Measurements from ENCODE around the gene TTC21B.

Gene TTC21B

DNA sequence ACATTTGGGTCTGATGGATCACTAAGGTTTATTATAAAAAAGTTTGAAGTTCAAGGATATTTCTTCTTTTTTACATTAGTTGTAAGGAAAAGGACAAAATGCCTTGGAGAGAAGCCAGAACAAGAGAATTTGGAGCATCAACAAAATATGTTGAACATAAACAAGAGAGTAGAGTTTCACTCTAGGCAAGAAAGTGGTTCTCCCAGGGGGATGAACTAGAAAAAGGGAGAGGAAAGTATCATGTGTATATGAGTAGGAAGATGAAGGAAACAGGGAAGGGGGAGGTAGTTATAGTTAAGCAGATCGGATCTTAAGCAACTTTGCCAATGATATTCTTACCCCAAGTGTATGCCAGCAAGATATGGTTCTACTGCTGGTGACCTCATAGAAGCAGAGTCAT is 95.7 kb downstream of the TTC21B start:
- Histone ChIP-seq H3K27ac (no peak overlapping the region), H3K36me3 (replicated peaks) (no peaks in the 10 kb centered on the region), H3K27me3 (replicated peaks) (no peaks in the 10 kb centered on the region), H3K4me3 (ENCODE audit: low read depth, low read length) (no peak overlapping the region)
- no peak for TF ChIP-seq CTCF (IDR thresholded peaks at IDR 0.05; ENCODE audit: low read depth, low read length, missing control alignments)
- in situ Hi-C loops (cut with HindIII; ENCODE audit: low pct_ligation_motif_present, low sequenced_read_pairs) = no loop called here
- DNase-seq = no peak

GRCh38 chr2:165852394-165852793 is 101.2 kb downstream of the TTC21B start:
- H3K4me3 ChIP-seq (ENCODE audit: low read depth, low read length) = no peak overlapping the region
- no peaks in the 10 kb centered on the region for H3K36me3 ChIP-seq (replicated peaks)
- in situ Hi-C loops (cut with HindIII; ENCODE audit: low pct_ligation_motif_present, low sequenced_read_pairs) = no loop called here
- no peak for TF ChIP-seq CTCF (IDR thresholded peaks at IDR 0.05; ENCODE audit: low read depth, low read length, missing control alignments)
- no peak for DNase-seq
- H3K27ac ChIP-seq = no peak overlapping the region
- H3K27me3 ChIP-seq (replicated peaks) = no peaks in the 10 kb centered on the region

DNA sequence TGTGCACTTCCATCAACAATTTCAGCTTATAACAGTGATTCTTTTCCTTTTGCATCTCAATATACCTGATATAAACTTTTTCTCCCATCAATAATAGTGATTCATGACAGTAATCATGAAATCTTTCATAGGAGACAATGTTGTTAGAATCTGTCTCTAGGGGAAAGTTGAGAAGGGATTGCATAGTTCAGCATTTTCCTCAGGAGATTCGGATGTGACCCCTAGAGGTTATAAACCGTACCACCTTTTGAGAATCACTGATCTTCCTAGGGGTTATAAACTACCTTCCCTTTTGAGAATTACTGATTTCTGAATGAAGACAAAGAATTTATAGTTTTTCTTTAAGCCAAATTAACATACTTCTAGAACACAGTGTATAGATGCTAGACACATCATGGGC is 106.6 kb downstream of the TTC21B start:
- H3K36me3 ChIP-seq (replicated peaks) = no peaks in the 10 kb centered on the region
- no peak overlapping the region for H3K4me3 ChIP-seq (ENCODE audit: low read depth, low read length)
- in situ Hi-C loops (cut with HindIII; ENCODE audit: low pct_ligation_motif_present, low sequenced_read_pairs) = no loop called here
- no peak for DNase-seq
- no peak overlapping the region for H3K27ac ChIP-seq
- H3K27me3 ChIP-seq (replicated peaks) = no peaks in the 10 kb centered on the region
- TF ChIP-seq CTCF (IDR thresholded peaks at IDR 0.05; ENCODE audit: low read depth, low read length, missing control alignments) = no peak

DNA sequence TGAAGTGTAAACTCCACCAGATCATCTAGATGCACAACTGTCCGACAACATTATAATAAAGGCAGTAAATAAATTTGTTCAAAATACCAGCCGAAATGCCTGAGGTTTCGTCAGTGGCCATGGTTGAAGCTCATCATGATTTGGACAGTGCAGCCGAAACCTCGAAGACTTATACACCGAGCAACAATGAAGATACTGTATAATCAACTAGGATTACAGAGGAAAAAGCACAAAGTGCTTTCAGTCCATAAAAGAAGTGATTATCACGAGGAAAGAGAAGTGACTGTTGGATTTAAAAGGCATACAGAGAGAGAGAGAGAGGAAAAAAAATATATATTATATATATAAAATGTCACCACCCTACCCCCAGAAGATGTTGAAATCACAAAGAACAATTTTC is 107.5 kb downstream of the TTC21B start:
- in situ Hi-C loops (cut with HindIII; ENCODE audit: low pct_ligation_motif_present, low sequenced_read_pairs) = no loop called here
- no peak overlapping the region for H3K27ac ChIP-seq
- no peak for TF ChIP-seq CTCF (IDR thresholded peaks at IDR 0.05; ENCODE audit: low read depth, low read length, missing control alignments)
- H3K4me3 ChIP-seq (ENCODE audit: low read depth, low read length) = no peak overlapping the region
- DNase-seq = no peak
- H3K27me3 ChIP-seq (replicated peaks) = no peaks in the 10 kb centered on the region
- H3K36me3 ChIP-seq (replicated peaks) = no peaks in the 10 kb centered on the region

GRCh38 chr2:165844216-165844615 is 109.4 kb downstream of the TTC21B start:
- H3K27ac ChIP-seq = no peak overlapping the region
- H3K27me3 ChIP-seq (replicated peaks) = no peaks in the 10 kb centered on the region
- no peak overlapping the region for H3K4me3 ChIP-seq (ENCODE audit: low read depth, low read length)
- DNase-seq = no peak
- no peaks in the 10 kb centered on the region for H3K36me3 ChIP-seq (replicated peaks)
- in situ Hi-C loops (cut with HindIII; ENCODE audit: low pct_ligation_motif_present, low sequenced_read_pairs) = no loop called here
- no peak for TF ChIP-seq CTCF (IDR thresholded peaks at IDR 0.05; ENCODE audit: low read depth, low read length, missing control alignments)

DNA sequence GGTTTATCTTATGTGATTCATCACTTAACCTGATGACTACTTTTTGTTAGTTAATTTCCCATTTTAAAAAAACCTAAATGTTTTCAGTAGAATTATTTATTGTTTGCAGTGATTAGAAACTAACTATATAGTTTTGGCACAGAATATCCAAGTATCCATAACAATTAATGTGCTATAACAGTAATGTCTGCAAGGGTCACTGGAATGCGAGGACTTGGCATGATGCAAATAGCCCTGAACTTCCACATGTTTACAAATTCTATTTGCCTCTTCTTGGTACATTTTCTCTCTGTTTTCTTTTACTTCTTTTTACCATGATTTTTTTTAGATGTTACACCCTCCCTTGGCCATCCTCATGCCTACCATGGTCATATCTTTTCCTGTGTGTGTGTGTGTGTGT is 110.2 kb downstream of the TTC21B start:
- in situ Hi-C loops (cut with HindIII; ENCODE audit: low pct_ligation_motif_present, low sequenced_read_pairs) = no loop called here
- TF ChIP-seq CTCF (IDR thresholded peaks at IDR 0.05; ENCODE audit: low read depth, low read length, missing control alignments) = no peak
- Histone ChIP-seq H3K27ac (no peak overlapping the region), H3K27me3 (replicated peaks) (no peaks in the 10 kb centered on the region), H3K4me3 (ENCODE audit: low read depth, low read length) (no peak overlapping the region), H3K36me3 (replicated peaks) (no peaks in the 10 kb centered on the region)
- no peak for DNase-seq
